CD4-positive, CD25-positive, alpha-beta regulatory T cell (primary cell): ENCODE data around the gene HMX2. TPM values are rescaled to one million over a fixed set of nuclear protein-coding genes. Genes with fewer than 3 reads are reported as not detected.

Source experiments
- ATAC-seq, 2 donors: fragments of 150-1000 bp; cut with Tn5 transposase; one replicate each; pipeline ENCODE4 v1.10.0; 2021; ENCODE audit warnings: low read depth in 2 of 2, moderate number of reproducible peaks in 2 of 2, moderate library complexity in 1 of 2
- DNase-seq, 3 donors: peaks; one replicate each; pipeline versions ENCODE4 v3.0.0 to v3.0.0-alpha.2; 2012 to 2022; ENCODE audit warnings: mixed read lengths in 1 of 3
- H3K27ac ChIP-seq: one replicate; pipeline ENCODE4 v1.7.0; 2013; ENCODE audit warnings: mild to moderate bottlenecking, low read length; ENCODE audit not compliant: insufficient read depth, poor library complexity, severe bottlenecking
- H3K27me3 ChIP-seq: one replicate; pipeline ENCODE4 v1.7.0; 2013; ENCODE audit warnings: low read length; ENCODE audit not compliant: control insufficient read depth, insufficient read depth
- H3K36me3 ChIP-seq: one replicate; pipeline ENCODE4 v1.7.0; 2013; ENCODE audit warnings: mild to moderate bottlenecking, low read length, moderate library complexity; ENCODE audit not compliant: control insufficient read depth, insufficient read depth
- H3K4me1 ChIP-seq: 2 replicates; pipeline ENCODE4 v1.7.0; 2013; ENCODE audit warnings: mild to moderate bottlenecking, low read length; ENCODE audit not compliant: insufficient read depth, control insufficient read depth, poor library complexity, severe bottlenecking
- H3K4me3 ChIP-seq: one replicate; pipeline ENCODE4 v1.7.0; 2013; ENCODE audit warnings: low read depth, mild to moderate bottlenecking, low read length, moderate library complexity
- H3K9me3 ChIP-seq, 2 experiments: 1 replicate in 1 of 2; 2 replicates in 1 of 2; pipeline ENCODE4 v1.7.0; 2013; ENCODE audit warnings: low read length in 2 of 2, mild to moderate bottlenecking in 1 of 2, moderate library complexity in 1 of 2; ENCODE audit not compliant: control insufficient read depth in 2 of 2
- H3K27ac Mint-ChIP-seq, 3 donors: one replicate each; pipeline ENCODE4 v1.8.0; 2020 to 2022; ENCODE audit warnings: mild to moderate bottlenecking in 3 of 3, mixed read lengths in 3 of 3, moderate library complexity in 2 of 3
- H3K27me3 Mint-ChIP-seq: one replicate; pipeline ENCODE4 v1.8.0; 2022; ENCODE audit warnings: mild to moderate bottlenecking, mixed read lengths
- H3K36me3 Mint-ChIP-seq: one replicate; pipeline ENCODE4 v1.8.0; 2020; ENCODE audit warnings: mixed read lengths
- H3K4me1 Mint-ChIP-seq, 4 donors: one replicate each; pipeline ENCODE4 v1.8.0; 2020 to 2022; ENCODE audit warnings: mixed read lengths in 4 of 4, mild to moderate bottlenecking in 1 of 4
- H3K4me3 Mint-ChIP-seq, 4 donors: one replicate each; pipeline ENCODE4 v1.8.0; 2020 to 2022; ENCODE audit warnings: mild to moderate bottlenecking in 4 of 4, mixed read lengths in 4 of 4, moderate library complexity in 3 of 4
- H3K9me3 Mint-ChIP-seq, 7 donors: one replicate each; pipeline ENCODE4 v1.8.0; 2020 to 2022; ENCODE audit warnings: mixed read lengths in 7 of 7, mild to moderate bottlenecking in 3 of 7, moderate library complexity in 2 of 7
- polyA plus RNA-seq, 4 donors: library from polyadenylated mRNA; unstranded; fragments of 300-500 nt; fragmentation: Illumina TruSeq; gene quantifications; one replicate each; pipeline ENCODE4 v1.2.3, GENCODE V29; 2021
- total RNA-seq: library from RNA; stranded (reverse); gene quantifications from one replicate; pipeline ENCODE4 v1.2.3, GENCODE V29; 2022

The HMX2 gene
- total and polyA plus RNA-seq, 5 donors from 2014 or later: 0.37 TPM; not detected in 4

- H3K27ac Mint-ChIP-seq: no peak overlapping the region
Observed at GRCh38 chr10:123150986-123151736, 3.2 kb downstream of the HMX2 start.

GRCh38 chr10:123151737-123152135 is 3.8 kb downstream of the HMX2 start:
- Histone ChIP-seq H3K4me3 (no peak overlapping the region), H3K27me3 (peaks cover 22% of the 10 kb centered on the region), H3K9me3 (no peaks in the 10 kb centered on the region), H3K36me3 (peaks cover 6% of the 10 kb centered on the region), H3K27ac (no peak overlapping the region), H3K4me1 (peaks cover 73% of the 10 kb centered on the region)
- Mint-ChIP-seq H3K9me3 (no peaks in the 10 kb centered on the region), H3K36me3 (peaks cover 8% of the 10 kb centered on the region), H3K27ac (no peak overlapping the region), H3K27me3 (peaks cover 52% of the 10 kb centered on the region), H3K4me3 (peak overlapping the region; percentile 84 to 95 (median 89)), H3K4me1 (peaks cover 10 to 76% (median 37%) of the 10 kb centered on the region in 4 donors)
- DNase-seq: no peak
- ATAC-seq: no peak

More at GRCh38 chr10:123150986-123151736, 3.2 kb downstream of the HMX2 start:
- Mint-ChIP-seq H3K4me1 (peaks cover 7 to 73% (median 35%) of the 10 kb centered on the region in 4 donors), H3K27me3 (peaks cover 55% of the 10 kb centered on the region), H3K9me3 (no peaks in the 10 kb centered on the region), H3K4me3 (peak overlapping the region; percentile 84 to 95 (median 89)), H3K36me3 (peaks cover 5% of the 10 kb centered on the region)
- ATAC-seq (no peak), DNase-seq (peak in 2 of 3 donors; percentile 35 to 50)
- Histone ChIP-seq H3K27ac (no peak overlapping the region), H3K4me3 (no peak overlapping the region), H3K36me3 (peaks cover 2% of the 10 kb centered on the region), H3K4me1 (peaks cover 75% of the 10 kb centered on the region), H3K9me3 (no peaks in the 10 kb centered on the region), H3K27me3 (peaks cover 25% of the 10 kb centered on the region)

GRCh38 chr10:123153486-123154091 is 5.7 kb downstream of the HMX2 start:
- ATAC-seq (no peak), DNase-seq (no peak)
- H3K27me3 Mint-ChIP-seq: peaks cover 43% of the 10 kb centered on the region
- H3K9me3 Mint-ChIP-seq: no peaks in the 10 kb centered on the region
- Histone ChIP-seq H3K27me3 (peaks cover 15% of the 10 kb centered on the region), H3K36me3 (peaks cover 22% of the 10 kb centered on the region), H3K4me3 (peak overlapping the region; percentile 71), H3K27ac (peak overlapping the region; percentile 82), H3K9me3 (no peaks in the 10 kb centered on the region), H3K4me1 (peaks cover 75% of the 10 kb centered on the region)
- peak overlapping the region; percentile 95 to 100 (median 100) for H3K4me3 Mint-ChIP-seq
- peak overlapping the region; percentile 97 to 100 (median 100) for H3K27ac Mint-ChIP-seq
- H3K36me3 Mint-ChIP-seq: peaks cover 27% of the 10 kb centered on the region
- H3K4me1 Mint-ChIP-seq: peaks cover 23 to 88% (median 49%) of the 10 kb centered on the region in 4 donors

- Mint-ChIP-seq H3K4me1 (peaks cover 25 to 88% (median 49%) of the 10 kb centered on the region in 4 donors), H3K4me3 (peak within 1 kb of the TSS; percentile 95 to 100 (median 100)), H3K27ac (peak within 1 kb of the TSS; percentile 97 to 100 (median 100)), H3K27me3 (peaks cover 37% of the 10 kb centered on the region), H3K9me3 (no peaks in the 10 kb centered on the region), H3K36me3 (peaks cover 27% of the 10 kb centered on the region)
- DNase-seq (peak; percentile 92 to 100 (median 95)), ATAC-seq (peak; percentile 93 to 96)
- Histone ChIP-seq H3K36me3 (peaks cover 28% of the 10 kb centered on the region), H3K27me3 (peaks cover 10% of the 10 kb centered on the region), H3K4me1 (peaks cover 74% of the 10 kb centered on the region), H3K27ac (peak within 1 kb of the TSS; percentile 82), H3K9me3 (no peaks in the 10 kb centered on the region), H3K4me3 (peak within 1 kb of the TSS; percentile 90)
Observed at GRCh38 chr10:123154092-123154710, 6.3 kb downstream of the HMX2 start, which contains the start of gene BUB3. TSS of gene BUB3 (plus strand) at chr10:123154402. CDS start at chr10:123154918, 516 bp downstream.

GRCh38 chr10:123154711-123155505 is 7.0 kb downstream of the HMX2 start:
- Mint-ChIP-seq H3K4me1 (peaks cover 32 to 90% (median 55%) of the 10 kb centered on the region in 4 donors), H3K27me3 (peaks cover 32% of the 10 kb centered on the region), H3K4me3 (peak overlapping the region; percentile 95 to 100 (median 100)), H3K9me3 (no peaks in the 10 kb centered on the region), H3K27ac (peak overlapping the region; percentile 97 to 100 (median 100)), H3K36me3 (peaks cover 27% of the 10 kb centered on the region)
- Histone ChIP-seq H3K4me3 (peak overlapping the region; percentile 90), H3K9me3 (no peaks in the 10 kb centered on the region), H3K36me3 (peaks cover 31% of the 10 kb centered on the region), H3K27ac (peak overlapping the region; percentile 82), H3K27me3 (peaks cover 8% of the 10 kb centered on the region), H3K4me1 (peaks cover 72% of the 10 kb centered on the region)
- no peak for ATAC-seq
- peak in 2 of 3 donors; percentile 34 to 59 for DNase-seq

GRCh38 chr10:123156078-123156477 is 8.1 kb downstream of the HMX2 start:
- H3K36me3 Mint-ChIP-seq: peaks cover 27% of the 10 kb centered on the region
- peaks cover 4% of the 10 kb centered on the region for H3K27me3 ChIP-seq
- no peaks in the 10 kb centered on the region for H3K9me3 Mint-ChIP-seq
- ATAC-seq (no peak), DNase-seq (no peak)
- peaks cover 31% of the 10 kb centered on the region for H3K36me3 ChIP-seq
- peak overlapping the region; percentile 52 to 62 (median 57) for H3K27ac Mint-ChIP-seq
- peaks cover 42 to 91% (median 61%) of the 10 kb centered on the region in 4 donors for H3K4me1 Mint-ChIP-seq
- peaks cover 72% of the 10 kb centered on the region for H3K4me1 ChIP-seq
- H3K9me3 ChIP-seq: no peaks in the 10 kb centered on the region
- H3K4me3 ChIP-seq: peak overlapping the region; percentile 90
- H3K27me3 Mint-ChIP-seq: peaks cover 21% of the 10 kb centered on the region
- no peak overlapping the region for H3K27ac ChIP-seq
- H3K4me3 Mint-ChIP-seq: peak overlapping the region; percentile 95 to 100 (median 100)

- Mint-ChIP-seq H3K4me3 (peak overlapping the region; percentile 95 to 100 (median 100)), H3K36me3 (peaks cover 35% of the 10 kb centered on the region), H3K4me1 (peaks cover 47 to 90% (median 66%) of the 10 kb centered on the region in 4 donors), H3K9me3 (no peaks in the 10 kb centered on the region), H3K27me3 (peaks cover 10% of the 10 kb centered on the region), H3K27ac (peak overlapping the region in 1 of 3 donors; percentile 18)
- Histone ChIP-seq H3K36me3 (peaks cover 37% of the 10 kb centered on the region), H3K9me3 (no peaks in the 10 kb centered on the region), H3K27me3 (no peaks in the 10 kb centered on the region), H3K4me3 (peak overlapping the region; percentile 71), H3K27ac (no peak overlapping the region), H3K4me1 (peaks cover 78% of the 10 kb centered on the region)
- ATAC-seq (no peak), DNase-seq (no peak)
Observed at GRCh38 chr10:123157210-123157609, 9.3 kb downstream of the HMX2 start.
